NCI-H524 treated with DMSO at 0.1 percent for 48 hours (cell line): ENCODE data around the gene COX14.
"Not testable (repeated sequence)": the region's sequence is repeated elsewhere in the genome, so short reads cannot be mapped to it uniquely, and the experiment has no call there.

Source experiments
- DNase-seq: peaks from one replicate; lab custom pipeline; 2025; lab: John Stamatoyannopoulos, UW

COX14 gene

DNA sequence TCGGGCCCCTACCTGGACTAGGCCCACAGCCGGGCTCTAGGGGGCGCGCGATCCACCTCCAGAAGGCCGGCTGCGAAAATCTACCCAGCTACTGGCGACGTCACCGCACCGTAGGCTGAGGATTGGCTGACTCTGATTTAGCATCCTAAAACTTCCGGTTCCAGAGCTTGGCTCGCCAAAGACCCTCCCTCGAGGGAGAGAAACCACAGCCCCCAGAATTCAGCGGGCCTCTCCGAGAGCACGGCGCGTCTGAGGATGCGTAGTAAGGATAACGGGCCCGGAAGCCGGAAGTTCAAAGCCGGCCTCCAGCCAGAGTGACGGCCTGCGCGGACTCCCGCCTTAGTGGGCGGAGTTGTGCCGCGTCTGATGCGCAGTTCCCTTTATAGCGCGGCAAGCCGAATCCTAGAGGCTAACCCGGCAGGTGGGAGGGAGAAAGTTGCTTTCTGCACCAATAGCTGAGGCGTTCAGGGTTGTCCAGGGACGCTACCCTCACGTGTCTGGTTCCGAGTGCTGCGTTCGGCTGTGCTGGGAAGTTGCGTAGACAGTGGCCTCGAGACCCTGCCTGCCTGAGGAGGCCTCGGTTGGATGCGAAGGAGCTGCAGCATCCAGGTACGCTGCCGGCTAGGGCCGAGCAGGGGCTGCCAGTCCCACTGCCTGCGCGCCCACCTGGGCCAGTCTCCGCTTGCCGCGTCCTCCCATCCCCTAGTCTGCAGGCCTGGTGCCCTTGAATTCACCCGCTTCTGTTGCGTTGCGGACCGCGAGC, at the start of gene COX14:
COX14 (plus strand) TSS at position 544 of the 763 bp plus-strand sequence. CDS start 7,808 bp downstream, outside the sequence.
- peak; percentile 97 for DNase-seq

- DNase-seq, result peak; percentile 80
Measured at GRCh38 chr12:50062728-50063460, 49.1 kb upstream of the COX14 start.

- DNase-seq, result no peak
Measured at GRCh38 chr12:50065726-50066310, 46.2 kb upstream of the COX14 start.

DNA sequence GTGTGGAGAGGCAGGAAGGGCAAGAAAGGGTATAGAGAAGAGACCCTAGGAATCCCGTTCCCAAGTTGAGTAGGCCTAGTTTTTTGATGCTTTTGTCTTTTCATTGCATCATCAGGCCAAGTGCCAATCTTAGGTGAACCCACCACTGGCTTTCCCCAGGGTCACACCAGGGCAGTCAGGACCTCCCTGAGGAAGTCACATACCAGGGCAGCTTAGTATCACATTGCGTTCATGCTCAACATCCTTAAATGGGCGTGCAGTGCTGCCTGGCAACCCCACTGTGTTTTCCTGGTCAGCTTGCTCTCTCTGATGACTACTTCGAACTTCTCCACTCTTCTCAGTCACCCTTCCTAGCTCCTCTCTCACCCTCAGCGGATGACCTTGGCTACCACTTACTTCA, 45.6 kb upstream of the COX14 start:
- no peak for DNase-seq

GRCh38 chr12:50069069-50069468, 43.0 kb upstream of the COX14 start:
- no peak for DNase-seq

DNA sequence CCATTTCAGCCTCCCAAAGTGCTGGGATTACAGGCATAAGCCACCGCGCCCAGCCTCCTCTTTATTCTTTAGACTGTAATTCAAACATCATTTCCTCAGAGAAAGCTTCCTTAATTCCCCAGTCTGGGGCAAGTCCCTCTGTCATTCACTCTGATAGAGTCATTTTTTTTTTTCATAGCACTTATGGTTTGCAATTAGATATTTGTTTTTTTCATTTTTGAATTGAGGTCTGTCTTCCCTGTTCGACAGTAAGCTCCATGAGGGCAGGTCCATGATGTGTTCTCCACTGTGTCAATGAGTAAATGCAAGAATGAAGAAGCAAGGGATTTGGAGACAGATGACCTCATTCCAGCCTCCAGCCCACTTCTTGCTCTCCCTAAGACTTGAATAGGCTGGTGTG, 42.5 kb upstream of the COX14 start:
- DNase-seq, result no peak

DNA sequence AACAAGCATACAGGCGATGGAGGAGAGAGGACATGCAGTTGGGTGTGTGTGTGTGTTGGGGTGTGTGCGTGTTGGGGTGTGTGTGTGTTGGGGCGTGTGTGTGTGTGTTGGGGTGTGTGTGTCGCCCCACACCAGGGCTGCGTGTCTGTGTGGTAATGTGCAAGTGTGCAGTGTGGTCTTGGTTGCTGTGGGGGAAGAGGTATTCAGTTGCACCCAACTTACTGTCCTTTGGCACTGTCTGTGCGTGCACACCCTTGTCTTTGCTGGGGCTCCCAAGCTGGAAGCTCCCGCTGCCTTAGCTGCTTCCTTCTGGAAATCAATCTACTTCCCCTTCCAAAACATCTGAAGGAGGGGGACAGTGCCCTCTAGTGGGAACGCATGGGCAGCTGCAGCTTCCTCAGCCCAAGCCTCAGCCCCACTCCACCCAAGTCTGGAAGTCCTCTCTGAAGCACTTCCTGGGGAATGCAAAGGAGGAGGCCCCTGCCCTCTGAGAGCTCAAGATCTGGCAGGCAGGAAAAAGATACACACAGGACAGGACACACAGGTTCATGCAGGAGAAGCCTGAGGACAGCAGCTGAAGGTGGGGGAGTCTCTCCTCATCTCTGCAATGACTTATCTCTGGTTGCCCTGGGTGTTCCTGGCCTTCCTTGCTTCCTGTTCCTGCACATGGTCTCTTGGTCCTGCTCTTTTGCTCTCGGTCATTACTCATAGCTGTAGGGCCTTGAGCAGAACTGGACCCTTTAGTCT, 41.5 kb upstream of the COX14 start:
- peak; percentile 20 for DNase-seq

DNA sequence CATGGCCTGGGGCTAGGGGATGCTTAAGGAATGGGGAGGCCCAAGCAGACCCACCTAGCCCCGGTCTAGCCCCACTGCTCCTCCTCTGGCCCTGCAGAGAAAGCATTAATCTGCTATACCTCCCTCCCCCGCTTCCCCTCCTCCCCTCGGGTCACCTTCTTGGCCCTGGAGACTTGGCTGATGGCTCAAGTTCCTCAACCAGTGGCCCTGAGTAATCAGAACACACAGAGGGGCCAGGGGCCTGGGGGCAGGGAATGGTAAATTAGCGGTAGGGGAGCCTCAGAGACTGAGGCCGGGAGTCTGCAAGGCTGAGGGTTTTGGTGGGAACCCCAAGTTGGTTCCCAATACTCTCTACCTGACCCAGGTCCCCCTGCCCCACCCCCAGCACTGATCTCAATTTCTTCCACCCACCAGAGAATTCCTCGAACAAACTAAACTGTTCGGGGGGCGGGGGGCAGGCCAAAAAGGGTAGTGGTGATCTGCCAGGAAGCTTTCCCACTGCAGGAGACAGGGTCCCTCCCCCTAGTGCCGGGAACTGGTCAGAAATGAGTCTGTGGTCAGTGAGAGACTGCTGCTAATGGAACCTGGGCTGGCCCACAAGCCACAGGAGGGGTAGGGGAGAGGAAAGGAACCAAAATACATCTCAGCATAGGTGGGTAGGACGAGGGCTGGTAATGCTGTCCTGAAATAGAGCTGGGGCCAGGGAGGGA, 39.7 kb upstream of the COX14 start:
- no peak for DNase-seq

DNA sequence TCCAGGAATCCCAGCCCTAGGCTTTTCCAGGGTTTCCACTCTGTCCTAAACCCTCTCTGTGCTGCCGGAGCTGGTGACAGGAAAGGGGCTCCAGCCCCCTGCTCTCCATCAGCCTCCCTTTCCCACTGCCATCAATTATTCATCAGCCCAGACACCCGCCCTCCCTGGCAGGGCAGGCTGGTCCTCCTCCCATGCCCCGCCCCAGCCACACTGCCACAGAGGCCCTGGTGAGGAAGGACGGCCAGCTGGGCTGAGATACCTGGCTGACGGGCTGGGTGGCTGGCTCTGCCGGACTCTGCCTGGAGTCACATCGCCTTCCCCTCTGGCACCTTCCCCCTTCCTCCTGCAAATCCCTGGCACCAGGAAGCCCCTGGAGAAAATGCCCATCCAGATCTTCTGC, 38.8 kb upstream of the COX14 start:
- DNase-seq, result no peak

- DNase-seq, result no peak
Measured at GRCh38 chr12:50073712-50074111, 38.3 kb upstream of the COX14 start.

DNA sequence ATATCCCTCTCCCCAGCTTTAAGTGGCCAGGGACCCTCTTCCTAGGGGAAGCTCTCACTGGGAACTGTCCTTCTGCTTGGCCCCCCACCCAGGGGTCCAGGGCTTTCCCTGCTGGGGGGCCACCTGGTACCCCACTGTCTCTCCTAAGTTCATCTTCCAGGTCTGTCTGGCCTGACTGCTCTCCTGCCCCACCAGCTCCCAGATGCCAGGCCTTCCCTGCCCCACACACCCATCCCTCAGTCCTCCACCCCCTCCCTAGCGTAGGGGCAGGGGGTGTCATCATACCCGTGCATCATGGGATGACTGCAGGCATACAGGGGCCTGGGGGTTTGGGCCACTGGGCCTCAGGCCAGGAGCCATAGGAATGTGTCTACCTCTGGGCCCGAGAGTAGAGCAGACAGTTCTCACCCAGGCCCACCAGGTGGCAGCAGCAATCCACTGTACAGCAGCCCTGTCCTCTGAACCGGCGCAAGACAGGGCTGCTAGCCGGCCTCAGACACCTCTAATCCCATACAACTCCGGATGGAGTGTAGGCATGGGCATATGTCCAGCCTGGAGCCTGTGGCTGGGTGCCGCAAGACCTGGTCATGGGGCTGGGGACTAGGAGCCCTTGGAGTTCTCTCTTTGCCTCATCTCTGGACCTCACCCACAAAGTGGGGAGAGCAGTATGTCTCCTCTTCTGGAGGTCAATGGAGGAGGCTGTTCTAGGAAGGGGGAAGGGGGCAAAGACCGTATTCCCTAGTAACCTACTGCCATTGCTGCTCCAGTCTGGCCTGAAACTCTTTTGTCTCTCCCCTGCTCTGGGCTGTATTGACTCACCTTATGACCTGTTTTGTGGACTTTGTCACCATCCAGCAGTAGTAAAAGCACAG, 36.9 kb upstream of the COX14 start:
- no peak for DNase-seq

DNA sequence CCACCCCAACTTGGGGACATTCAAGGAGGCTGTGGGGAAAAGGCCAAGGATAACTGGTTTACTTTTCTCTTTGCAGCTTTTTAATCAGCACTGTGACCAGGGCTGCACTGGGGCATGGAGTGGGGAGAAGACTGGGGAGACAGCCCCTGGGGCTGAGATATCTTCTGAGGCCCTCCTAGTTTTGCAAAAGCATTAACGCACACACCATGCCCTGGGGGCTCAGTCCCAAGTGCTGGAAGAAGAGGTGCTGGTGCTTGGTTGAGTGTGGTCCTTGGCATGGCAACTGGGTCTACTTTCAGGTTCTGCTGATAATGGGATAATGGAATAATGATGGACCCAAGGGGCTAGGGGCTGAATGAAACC, 36.2 kb upstream of the COX14 start:
- DNase-seq, result no peak

DNA sequence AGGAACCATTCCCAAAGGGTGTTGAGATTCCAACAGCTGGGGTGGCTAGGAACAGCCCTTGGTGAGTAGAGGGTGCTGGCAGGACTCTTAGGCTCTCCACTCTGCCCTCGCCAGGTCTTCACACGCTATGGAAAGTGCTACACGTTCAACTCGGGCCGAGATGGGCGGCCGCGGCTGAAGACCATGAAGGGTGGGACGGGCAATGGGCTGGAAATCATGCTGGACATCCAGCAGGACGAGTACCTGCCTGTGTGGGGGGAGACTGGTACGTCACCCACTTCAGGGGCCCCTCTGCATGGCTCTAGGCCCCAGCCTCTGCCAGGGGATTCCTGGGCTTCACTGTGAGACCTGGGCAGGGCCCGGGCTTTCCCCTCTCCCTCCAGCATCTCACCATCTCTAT, 34.9 kb upstream of the COX14 start:
- no peak for DNase-seq

DNA sequence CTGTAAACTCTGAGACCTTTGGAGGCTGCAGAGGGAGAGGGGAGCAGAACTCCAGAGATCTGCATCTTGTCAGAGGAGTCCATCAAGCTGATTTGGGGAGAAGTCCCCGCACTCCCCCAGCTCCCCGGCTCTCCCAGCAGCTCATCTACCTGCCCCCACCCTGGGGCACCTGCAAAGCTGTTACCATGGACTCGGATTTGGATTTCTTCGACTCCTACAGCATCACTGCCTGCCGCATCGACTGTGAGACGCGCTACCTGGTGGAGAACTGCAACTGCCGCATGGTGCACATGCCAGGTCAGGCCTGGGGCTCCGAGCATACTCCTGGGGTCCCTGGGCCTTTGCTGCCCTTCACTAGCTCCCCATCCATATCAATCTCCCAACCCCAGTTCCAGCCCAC, 33.8 kb upstream of the COX14 start:
- no peak for DNase-seq

- no peak for DNase-seq
Measured at GRCh38 chr12:50079771-50080170, 32.3 kb upstream of the COX14 start.

DNA sequence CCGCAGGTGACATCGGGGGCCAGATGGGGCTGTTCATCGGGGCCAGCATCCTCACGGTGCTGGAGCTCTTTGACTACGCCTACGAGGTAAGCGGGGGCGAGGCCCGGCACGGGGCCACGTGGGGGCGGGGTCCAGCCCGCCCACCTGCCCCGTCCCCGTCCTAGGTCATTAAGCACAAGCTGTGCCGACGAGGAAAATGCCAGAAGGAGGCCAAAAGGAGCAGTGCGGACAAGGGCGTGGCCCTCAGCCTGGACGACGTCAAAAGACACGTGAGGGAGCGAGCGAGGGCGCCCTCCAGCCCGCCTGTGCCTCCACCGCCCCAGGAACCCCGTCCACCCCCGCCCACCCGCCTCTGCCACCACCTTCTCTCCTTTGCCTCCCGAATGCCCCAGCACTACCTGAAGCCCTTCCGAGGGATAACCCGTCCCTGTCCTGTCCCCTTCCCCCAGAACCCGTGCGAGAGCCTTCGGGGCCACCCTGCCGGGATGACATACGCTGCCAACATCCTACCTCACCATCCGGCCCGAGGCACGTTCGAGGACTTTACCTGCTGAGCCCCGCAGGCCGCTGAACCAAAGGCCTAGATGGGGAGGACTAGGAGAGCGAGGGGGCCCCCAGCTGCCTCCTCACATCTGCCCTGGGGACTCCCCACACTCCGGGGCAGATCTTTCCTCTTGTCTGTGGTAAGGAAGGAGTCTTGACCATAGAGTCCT, 30.8 kb upstream of the COX14 start:
- DNase-seq, result no peak

- no peak for DNase-seq
Measured at GRCh38 chr12:50082644-50083043, 29.4 kb upstream of the COX14 start.

- no peak for DNase-seq
Measured at GRCh38 chr12:50083301-50083700, 28.7 kb upstream of the COX14 start.

DNA sequence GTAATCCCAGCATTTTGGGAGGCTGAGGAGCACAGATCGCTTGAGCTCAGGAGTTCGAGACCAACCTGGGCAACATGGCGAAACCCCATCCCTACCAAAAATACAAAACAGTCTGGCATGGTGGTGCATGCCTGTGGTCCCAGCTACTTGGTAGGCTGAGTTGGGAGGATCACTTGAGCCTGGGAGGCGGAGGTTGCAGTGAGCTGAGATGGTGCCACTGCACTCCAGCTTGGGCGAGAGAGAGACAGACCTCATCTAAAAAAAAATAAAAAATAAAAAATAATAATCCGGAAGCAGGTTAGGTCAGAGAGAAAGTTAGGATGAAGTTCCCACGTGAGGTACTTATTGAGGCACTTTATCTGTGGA, 27.6 kb upstream of the COX14 start:
- not testable (repeated sequence) for DNase-seq
